IMR-90 (cell line): Measurements from ENCODE around the gene RYR2. TPM values are rescaled to one million over a fixed set of nuclear protein-coding genes. Genes with fewer than 3 reads are reported as not detected.

Experiments used
- ATAC-seq: fragments of 200-7000 bp; cut with Tn5 transposase; 2 replicates; pipeline ENCODE4 v1.9.1; 2020; ENCODE audit warnings: low read depth, mild to moderate bottlenecking, moderate library complexity
- BruUV-seq: library from RNA; stranded (reverse); fragments of 400-500 nt; replicated peaks from 2 replicates; lab custom pipeline; 2021; lab: Mats Ljungman, UMichigan
- CTCF ChIA-PET: fragments of 300-600 bp; formaldehyde crosslinking; extraction: SDS; loops from one replicate; lab custom pipeline; 2021; ENCODE audit warnings: antibody characterized with exemption; lab: Yijun Ruan, JAX
- POLR2A ChIA-PET: fragments of 300-600 bp; sonication (Branson Sonifier 250); formaldehyde crosslinking; loops from one replicate; lab custom pipeline; 2022; ENCODE audit warnings: antibody characterized with exemption; ENCODE audit not compliant: unreplicated experiment; lab: Charles Lee
- DNase-seq: peaks from one replicate; pipeline ENCODE4 v3.0.0; 2013
- H2AFZ ChIP-seq: replicated peaks from 2 replicates; pipeline ENCODE3; 2013; ENCODE audit warnings: low read length, mild to moderate bottlenecking; ENCODE audit not compliant: poor library complexity
- H2AK5ac ChIP-seq: 2 replicates; pipeline ENCODE4 v1.6.1; 2013; ENCODE audit warnings: low read depth, low read length, inconsistent platforms
- H2AK9ac ChIP-seq: replicated peaks from 2 replicates; pipeline ENCODE3; 2013; ENCODE audit warnings: mild to moderate bottlenecking, low read depth, low read length, moderate library complexity; ENCODE audit not compliant: poor library complexity
- H2BK120ac ChIP-seq: 2 replicates; pipeline ENCODE4 v1.6.1; 2013; ENCODE audit warnings: low read depth, low read length, inconsistent platforms
- H2BK15ac ChIP-seq: 3 replicates; pipeline ENCODE4 v1.6.1; 2013; ENCODE audit warnings: low read depth, low read length, inconsistent platforms
- H2BK20ac ChIP-seq: 2 replicates; pipeline ENCODE4 v1.6.1; 2013; ENCODE audit warnings: low read depth, mild to moderate bottlenecking, inconsistent platforms, low read length, moderate library complexity
- H2BK5ac ChIP-seq: 2 replicates; pipeline ENCODE4 v1.6.1; 2013; ENCODE audit warnings: mild to moderate bottlenecking, low read depth, low read length, inconsistent platforms; ENCODE audit not compliant: poor library complexity, severe bottlenecking
- H3K14ac ChIP-seq: replicated peaks from 2 replicates; pipeline ENCODE4 v1.6.1; 2013; ENCODE audit warnings: low read depth, low read length, inconsistent platforms
- H3K18ac ChIP-seq: 2 replicates; pipeline ENCODE4 v1.6.1; 2013; ENCODE audit warnings: low read depth, low read length, control low read depth
- H3K23ac ChIP-seq: 2 replicates; pipeline ENCODE4 v1.6.1; 2013; ENCODE audit warnings: low read depth, low read length, inconsistent platforms
- H3K27ac ChIP-seq: 2 replicates; pipeline ENCODE4 v1.5.1; 2013; ENCODE audit warnings: mild to moderate bottlenecking, control low read depth, low read length; ENCODE audit not compliant: insufficient read depth
- H3K27me3 ChIP-seq: 2 replicates; pipeline ENCODE4 v1.6.1; 2013; ENCODE audit warnings: low read length; ENCODE audit not compliant: control insufficient read depth, insufficient read depth
- H3K36me3 ChIP-seq: 2 replicates; pipeline ENCODE4 v1.6.1; 2013; ENCODE audit warnings: low read length, mixed read lengths; ENCODE audit not compliant: control insufficient read depth, insufficient read depth
- H3K4ac ChIP-seq: 2 replicates; pipeline ENCODE4 v1.6.1; 2013; ENCODE audit warnings: low read depth, low read length, inconsistent platforms
- H3K4me1 ChIP-seq: 2 replicates; pipeline ENCODE4 v1.6.1; 2013; ENCODE audit warnings: low read length, mixed read lengths; ENCODE audit not compliant: control insufficient read depth, insufficient read depth
- H3K4me2 ChIP-seq: 2 replicates; pipeline ENCODE4 v1.6.1; 2013; ENCODE audit warnings: low read depth, mild to moderate bottlenecking, control low read depth, low read length, moderate library complexity
- H3K4me3 ChIP-seq: 2 replicates; pipeline ENCODE4 v1.5.1; 2013; ENCODE audit warnings: low read depth, mild to moderate bottlenecking, control low read depth, low read length, moderate library complexity; ENCODE audit not compliant: insufficient read depth
- H3K56ac ChIP-seq: 2 replicates; pipeline ENCODE4 v1.6.1; 2013; ENCODE audit warnings: low read length, inconsistent platforms; ENCODE audit not compliant: insufficient read depth; ENCODE audit errors: extremely low read depth
- H3K79me1 ChIP-seq, 2 experiments: 2 replicates each; pipeline ENCODE4 v1.6.1; 2013; ENCODE audit warnings: low read length in 2 of 2, inconsistent platforms in 1 of 2, low read depth in 1 of 2
- H3K9ac ChIP-seq: 2 replicates; pipeline ENCODE4 v1.6.1; 2013; ENCODE audit warnings: low read depth, low read length, control low read depth
- H3K9me1 ChIP-seq: 2 replicates; pipeline ENCODE4 v1.6.1; 2013; ENCODE audit warnings: low read length, inconsistent platforms; ENCODE audit not compliant: insufficient read depth
- H3K9me3 ChIP-seq: 2 replicates; pipeline ENCODE4 v1.6.1; 2013; ENCODE audit warnings: low read length; ENCODE audit not compliant: control insufficient read depth, insufficient read depth
- H4K20me1 ChIP-seq: 2 replicates; pipeline ENCODE4 v1.6.1; 2013; ENCODE audit warnings: low read length, inconsistent platforms; ENCODE audit not compliant: insufficient read depth
- H4K5ac ChIP-seq: 2 replicates; pipeline ENCODE4 v1.6.1; 2013; ENCODE audit warnings: mild to moderate bottlenecking, low read depth, low read length, control low read depth
- H4K8ac ChIP-seq, 2 experiments: 2 replicates each; pipeline ENCODE4 v1.6.1; 2013; ENCODE audit warnings: low read depth in 2 of 2, low read length in 2 of 2, control low read depth in 1 of 2, inconsistent platforms in 1 of 2
- H4K91ac ChIP-seq: 2 replicates; pipeline ENCODE4 v1.6.1; 2013; ENCODE audit warnings: low read depth, low read length, inconsistent platforms; ENCODE audit not compliant: insufficient read depth
- FOS ChIP-seq: fragments of 150-350 bp; IDR thresholded peaks from 2 replicates; pipeline ENCODE4 v1.6.1; 2016; ENCODE audit warnings: low read depth, low read length
- SMC3 ChIP-seq: fragments of 150-350 bp; IDR thresholded peaks from 2 replicates; pipeline ENCODE4 v1.6.1; 2016; ENCODE audit warnings: low read depth, mild to moderate bottlenecking, antibody characterized with exemption, low read length, moderate library complexity
- WGBS, 2 experiments: methylation state at CpG; one replicate each; pipeline versions ENCODE4 v1.1.5 to v1.1.7; 2013; ENCODE audit warnings: missing lambda C conversion rate in 2 of 2; ENCODE audit not compliant: insufficient read length in 1 of 2; ENCODE audit errors: extremely low coverage in 2 of 2; 5-methylcytosine and 5-hydroxymethylcytosine counted together
- dilution Hi-C: fragments of 300-500 bp; cut with HindIII; formaldehyde crosslinking; loops from one replicate; pipeline ENCODE4 v1.14.3; 2018; ENCODE audit warnings: low sequenced_read_pairs; ENCODE audit not compliant: unreplicated experiment
- in situ Hi-C: fragments of 300-500 bp; cut with MboI; formaldehyde crosslinking; loops from 3 replicates; pipeline ENCODE4 v1.14.3; 2019; ENCODE audit warnings: low sequenced_read_pairs, inconsistent platforms, mixed read lengths
- intact Hi-C: fragments of 100-400 bp; cut with micrococcal nuclease; formaldehyde crosslinking; loops from 2 replicates; pipeline ENCODE4 v1.10.0; 2022
- polyA plus RNA-seq, 3 experiments: library from polyadenylated mRNA; depleted of rRNA; stranded (reverse); fragments of >200 nt; gene quantifications; 2 replicates each; pipeline ENCODE4 v1.2.3, GENCODE V29; 2012; ENCODE audit warnings: low replicate concordance in 1 of 3
- total RNA-seq: library from RNA; depleted of rRNA; stranded (reverse); fragments of >200 nt; gene quantifications from 2 replicates; pipeline ENCODE4 v1.2.3, GENCODE V29; 2012
- TF ChIP-seq, protein P1 (sequence below): fragments of 150-350 bp; IDR thresholded peaks from 2 replicates; pipeline ENCODE4 v1.6.1; 2016; ENCODE audit warnings: low read depth, mild to moderate bottlenecking, low read length, moderate library complexity, borderline replicate concordance

RYR2 gene
- total and polyA plus RNA-seq, 2 of the 4 experiments (the other 2 are of a cell fraction), result not detected

DNA sequence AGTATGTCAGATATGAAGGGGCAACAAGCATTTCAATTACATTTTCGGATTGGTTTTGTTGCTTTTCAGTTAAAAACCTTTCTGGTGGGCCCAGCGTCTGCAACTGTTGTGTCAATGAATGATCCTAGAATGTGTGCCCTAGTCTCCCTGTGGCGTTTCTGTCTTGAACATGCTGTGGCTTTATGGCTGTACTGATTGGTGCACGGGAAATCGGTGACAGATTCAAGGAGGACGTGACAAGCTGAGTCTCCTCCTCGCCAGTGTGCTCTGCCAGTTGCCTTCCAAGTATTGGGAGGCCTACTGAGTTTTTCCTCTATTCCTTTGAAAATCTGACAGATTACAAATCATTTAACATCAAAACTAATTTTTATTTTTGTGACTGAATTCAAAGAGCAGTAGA is 721.2 kb downstream of the RYR2 start:
- Histone ChIP-seq H2BK15ac (no peak overlapping the region), H3K56ac (no peak overlapping the region), H2AK5ac (no peak overlapping the region), H4K20me1 (no peaks in the 10 kb centered on the region), H3K27ac (no peak overlapping the region), H3K4me2 (no peak overlapping the region), H4K91ac (no peak overlapping the region), H3K18ac (no peak overlapping the region), H2BK120ac (no peak overlapping the region), H3K9me1 (no peaks in the 10 kb centered on the region), H2BK5ac (no peak overlapping the region), H4K8ac (no peak overlapping the region), H3K4ac (no peak overlapping the region), H2AK9ac (no peak overlapping the region), H3K4me1 (no peaks in the 10 kb centered on the region), H2BK20ac (no peak overlapping the region), H3K79me1 (no peaks in the 10 kb centered on the region), H3K23ac (no peak overlapping the region), H3K9me3 (no peaks in the 10 kb centered on the region), H3K4me3 (no peak overlapping the region), H3K9ac (no peak overlapping the region), H3K14ac (no peak overlapping the region), H4K5ac (no peak overlapping the region), H3K27me3 (no peaks in the 10 kb centered on the region), H3K36me3 (no peaks in the 10 kb centered on the region), H2AFZ (no peak overlapping the region)
- TF ChIP-seq, protein P1, sequence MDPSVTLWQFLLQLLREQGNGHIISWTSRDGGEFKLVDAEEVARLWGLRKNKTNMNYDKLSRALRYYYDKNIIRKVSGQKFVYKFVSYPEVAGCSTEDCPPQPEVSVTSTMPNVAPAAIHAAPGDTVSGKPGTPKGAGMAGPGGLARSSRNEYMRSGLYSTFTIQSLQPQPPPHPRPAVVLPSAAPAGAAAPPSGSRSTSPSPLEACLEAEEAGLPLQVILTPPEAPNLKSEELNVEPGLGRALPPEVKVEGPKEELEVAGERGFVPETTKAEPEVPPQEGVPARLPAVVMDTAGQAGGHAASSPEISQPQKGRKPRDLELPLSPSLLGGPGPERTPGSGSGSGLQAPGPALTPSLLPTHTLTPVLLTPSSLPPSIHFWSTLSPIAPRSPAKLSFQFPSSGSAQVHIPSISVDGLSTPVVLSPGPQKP, result no peak
- no peak for TF ChIP-seq FOS
- no peak for TF ChIP-seq SMC3
- no TSS peak for BruUV-seq
- CTCF ChIA-PET, result no interaction called here
- ATAC-seq, result no peak
- dilution Hi-C loops, result no loop called here
- no peak for DNase-seq
- WGBS, 2 experiments, result 50% methylated on average over 2 of the region's 7 CpGs; no CpG with 5 or more reads in 1 of the 2 experiments
- POLR2A ChIA-PET, result no interaction called here
- intact Hi-C loops, result no loop called here
- in situ Hi-C loops, result no loop called here
